Sigmoid colon (tissue), 7 donors: ENCODE data around the gene HARBI1. TPM values are rescaled to one million over a fixed set of nuclear protein-coding genes. Genes with fewer than 3 reads are reported as not detected.

Experiments used
- DNase-seq: peaks from one replicate; pipeline ENCODE4 v3.0.0-alpha.2; 2019
- H3K27ac ChIP-seq, 4 donors: fragments of 200-600 bp; sonication (generic); one replicate each; pipeline ENCODE4 v1.5.1; 2016 to 2019; ENCODE audit warnings: mild to moderate bottlenecking in 1 of 4
- H3K27me3 ChIP-seq, 3 donors: fragments of 200-600 bp; sonication (generic); one replicate each; pipeline ENCODE4 v1.5.1; 2019; ENCODE audit warnings: mild to moderate bottlenecking in 1 of 3
- H3K36me3 ChIP-seq, 4 donors: fragments of 200-600 bp; sonication (generic); one replicate each; pipeline ENCODE4 v1.5.1; 2016 to 2019
- H3K4me1 ChIP-seq, 4 donors: fragments of 200-600 bp; sonication (generic); one replicate each; pipeline ENCODE4 v1.5.1; 2017 to 2019
- H3K4me3 ChIP-seq, 4 donors: fragments of 200-600 bp; sonication (generic); one replicate each; pipeline ENCODE4 v1.5.1; 2017 to 2019; ENCODE audit warnings: mild to moderate bottlenecking in 2 of 4, moderate library complexity in 1 of 4
- H3K9me3 ChIP-seq, 4 donors: fragments of 200-600 bp in 3 of 4; sonication (generic) in 3 of 4; one replicate each; pipeline versions ENCODE4 v1.5.1 to v1.6.1; 2013 to 2019
- EP300 ChIP-seq, 4 donors: sonication (generic); formaldehyde crosslinking; IDR thresholded peaks; one replicate each; pipeline ENCODE4 v1.6.1; 2017; ENCODE audit warnings: antibody characterized with exemption in 4 of 4
- POLR2A ChIP-seq, 2 donors: fragments of 450-650 bp; IDR thresholded peaks; one replicate each; pipeline ENCODE4 v1.6.1; 2016; ENCODE audit warnings: antibody characterized with exemption in 2 of 2, mild to moderate bottlenecking in 2 of 2, moderate library complexity in 2 of 2
- POLR2AphosphoS5 ChIP-seq, 4 donors: sonication (generic); formaldehyde crosslinking; IDR thresholded peaks; one replicate each; pipeline ENCODE4 v1.6.1; 2017; ENCODE audit warnings: antibody characterized with exemption in 4 of 4
- WGBS, 2 donors: extraction: QIAGEN DNeasy Blood & Tissue Kit; methylation state at CpG; one replicate each; pipeline ENCODE4 v1.1.7; 2013; 5-methylcytosine and 5-hydroxymethylcytosine counted together
- intact Hi-C: fragments of 100-400 bp; cut with DNase I; formaldehyde crosslinking; loops from one replicate; pipeline ENCODE4 v1.15.1; 2023
- polyA plus RNA-seq, 3 donors: library from polyadenylated mRNA; stranded (reverse); fragments of 200-250 nt; gene quantifications; one replicate each; pipeline ENCODE4 v1.2.3, GENCODE V29; 2013
- total RNA-seq, 4 donors: library from RNA; depleted of rRNA; stranded (reverse); fragments of >200 nt; gene quantifications; one replicate each; pipeline ENCODE4 v1.1.0, GENCODE V29; 2016
- TF ChIP-seq, protein P1 (sequence below), 4 experiments: fragments of 450-650 bp in 3 of 4; fragments of 200-600 bp in 1 of 4; IDR thresholded peaks; one replicate each; pipeline ENCODE4 v1.5.1; 2016 to 2019; ENCODE audit warnings: antibody characterized with exemption in 4 of 4, mild to moderate bottlenecking in 3 of 4, moderate library complexity in 2 of 4
- donor health status: healthy with polysubstance abuse.
- donor health status: Bipolar disorder and iron deficiency.
- donor health status: healthy.

The HARBI1 gene
- total and polyA plus RNA-seq, 7 donors: 1.6 to 8.9 (median 4.4) TPM

DNA sequence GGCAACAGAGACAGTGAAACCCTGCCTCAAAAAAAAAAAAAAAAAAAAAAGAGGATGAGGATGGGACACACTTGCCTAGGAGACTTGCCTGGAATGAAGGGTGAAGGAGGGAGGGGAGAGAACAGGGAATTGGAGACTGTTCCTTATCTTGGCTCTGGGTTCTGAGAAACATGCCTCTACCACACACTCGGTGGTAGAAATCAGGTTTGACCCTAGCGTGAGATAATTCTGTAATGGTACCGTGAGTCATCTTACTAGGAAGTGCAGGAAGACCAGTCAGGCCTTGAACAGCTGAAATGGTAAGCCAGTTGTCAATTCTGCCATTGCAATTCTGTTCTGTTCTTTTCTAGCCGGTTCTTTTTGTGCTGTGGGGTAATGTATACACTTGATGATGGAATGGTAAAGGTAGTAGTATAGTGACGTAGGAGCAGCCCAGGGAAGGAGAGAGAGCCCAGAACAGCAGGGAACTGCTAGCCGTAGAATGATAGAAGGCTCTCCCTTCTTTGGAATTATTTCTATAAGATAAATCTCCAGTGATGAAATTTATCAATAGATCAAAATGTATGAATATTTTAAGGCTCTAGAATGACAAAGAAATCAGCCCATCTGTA, 19.3 kb downstream of the HARBI1 start:
- H3K36me3 ChIP-seq: no peaks in the 10 kb centered on the region
- no peaks in the 10 kb centered on the region for H3K9me3 ChIP-seq
- H3K27me3 ChIP-seq: no peaks in the 10 kb centered on the region
- intact Hi-C loops: no loop called here
- H3K4me1 ChIP-seq: peaks cover 0 to 15% (median 8%) of the 10 kb centered on the region in 4 donors
- no peak overlapping the region for H3K27ac ChIP-seq
- H3K4me3 ChIP-seq: no peak overlapping the region
- TF ChIP-seq EP300 (IDR thresholded peaks at IDR 0.05) (no peak), POLR2A (IDR thresholded peaks at IDR 0.05) (no peak), POLR2AphosphoS5 (IDR thresholded peaks at IDR 0.05) (no peak)
- TF ChIP-seq, protein P1, sequence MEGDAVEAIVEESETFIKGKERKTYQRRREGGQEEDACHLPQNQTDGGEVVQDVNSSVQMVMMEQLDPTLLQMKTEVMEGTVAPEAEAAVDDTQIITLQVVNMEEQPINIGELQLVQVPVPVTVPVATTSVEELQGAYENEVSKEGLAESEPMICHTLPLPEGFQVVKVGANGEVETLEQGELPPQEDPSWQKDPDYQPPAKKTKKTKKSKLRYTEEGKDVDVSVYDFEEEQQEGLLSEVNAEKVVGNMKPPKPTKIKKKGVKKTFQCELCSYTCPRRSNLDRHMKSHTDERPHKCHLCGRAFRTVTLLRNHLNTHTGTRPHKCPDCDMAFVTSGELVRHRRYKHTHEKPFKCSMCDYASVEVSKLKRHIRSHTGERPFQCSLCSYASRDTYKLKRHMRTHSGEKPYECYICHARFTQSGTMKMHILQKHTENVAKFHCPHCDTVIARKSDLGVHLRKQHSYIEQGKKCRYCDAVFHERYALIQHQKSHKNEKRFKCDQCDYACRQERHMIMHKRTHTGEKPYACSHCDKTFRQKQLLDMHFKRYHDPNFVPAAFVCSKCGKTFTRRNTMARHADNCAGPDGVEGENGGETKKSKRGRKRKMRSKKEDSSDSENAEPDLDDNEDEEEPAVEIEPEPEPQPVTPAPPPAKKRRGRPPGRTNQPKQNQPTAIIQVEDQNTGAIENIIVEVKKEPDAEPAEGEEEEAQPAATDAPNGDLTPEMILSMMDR (IDR thresholded peaks at IDR 0.05): no peak
- DNase-seq: no peak
- WGBS, 2 donors: 82 to 91% methylated on average over 6 of the region's 6 CpGs

DNA sequence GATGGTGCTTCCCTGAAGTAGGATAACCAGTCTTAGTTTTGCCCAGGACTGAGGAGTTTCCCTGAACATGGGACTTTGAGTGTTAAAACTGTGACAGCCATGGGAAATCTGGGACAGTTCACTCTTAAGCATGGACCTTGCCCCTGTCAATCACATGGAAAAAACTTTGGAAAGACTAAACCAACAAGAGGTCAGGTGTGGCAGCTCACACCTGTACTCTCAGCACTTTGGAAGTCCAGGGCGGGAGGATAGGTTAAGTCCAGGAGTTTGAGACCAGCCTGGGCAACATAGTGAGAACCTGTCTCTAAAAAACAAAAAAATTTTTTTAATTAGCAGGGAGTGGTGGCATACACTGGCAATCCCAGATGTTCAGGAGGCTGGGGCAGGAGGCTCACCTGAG, 19.9 kb downstream of the HARBI1 start:
- DNase-seq: no peak
- H3K27me3 ChIP-seq: no peaks in the 10 kb centered on the region
- H3K9me3 ChIP-seq: no peaks in the 10 kb centered on the region
- peaks cover 0 to 21% (median 14%) of the 10 kb centered on the region in 4 donors for H3K4me1 ChIP-seq
- 17 to 72% methylated on average over 1 of the region's 1 CpG for WGBS, 2 donors
- no peak overlapping the region for H3K4me3 ChIP-seq
- no peak overlapping the region for H3K27ac ChIP-seq
- intact Hi-C loops: no loop called here
- no peaks in the 10 kb centered on the region for H3K36me3 ChIP-seq
- TF ChIP-seq EP300 (IDR thresholded peaks at IDR 0.05): no peak

DNA sequence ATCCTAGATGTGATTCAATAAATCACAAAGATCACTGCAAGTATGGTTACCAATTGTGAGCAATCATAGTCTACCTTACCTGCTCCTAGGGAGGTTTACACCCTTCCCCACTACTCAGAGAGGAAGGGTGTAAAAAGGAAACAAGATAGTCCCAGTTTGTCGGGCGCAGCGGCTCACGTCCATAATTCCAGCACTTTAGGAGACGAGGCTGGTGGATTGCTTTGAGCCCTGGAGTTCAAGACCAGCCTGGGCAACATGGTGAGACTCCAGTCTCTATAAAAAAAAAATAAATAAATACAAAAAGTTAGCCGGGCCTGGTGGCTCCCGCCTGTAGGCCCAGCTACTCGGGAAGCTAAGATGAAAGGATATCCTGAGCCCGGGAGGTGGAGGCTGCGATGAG, 22.2 kb downstream of the HARBI1 start:
- no peaks in the 10 kb centered on the region for H3K9me3 ChIP-seq
- 95 to 96% methylated on average over 10 of the region's 10 CpGs for WGBS, 2 donors
- no peak overlapping the region for H3K4me3 ChIP-seq
- no peaks in the 10 kb centered on the region for H3K27me3 ChIP-seq
- DNase-seq: no peak
- no peaks in the 10 kb centered on the region for H3K36me3 ChIP-seq
- H3K4me1 ChIP-seq: peaks cover 0 to 43% (median 33%) of the 10 kb centered on the region in 4 donors
- TF ChIP-seq EP300 (IDR thresholded peaks at IDR 0.05) (no peak), POLR2A (IDR thresholded peaks at IDR 0.05) (no peak), POLR2AphosphoS5 (IDR thresholded peaks at IDR 0.05) (no peak)
- TF ChIP-seq, protein P1 (IDR thresholded peaks at IDR 0.05): no peak
- intact Hi-C loops: no loop called here
- peak overlapping the region in 2 of 4 donors; percentile 83 to 87 for H3K27ac ChIP-seq

DNA sequence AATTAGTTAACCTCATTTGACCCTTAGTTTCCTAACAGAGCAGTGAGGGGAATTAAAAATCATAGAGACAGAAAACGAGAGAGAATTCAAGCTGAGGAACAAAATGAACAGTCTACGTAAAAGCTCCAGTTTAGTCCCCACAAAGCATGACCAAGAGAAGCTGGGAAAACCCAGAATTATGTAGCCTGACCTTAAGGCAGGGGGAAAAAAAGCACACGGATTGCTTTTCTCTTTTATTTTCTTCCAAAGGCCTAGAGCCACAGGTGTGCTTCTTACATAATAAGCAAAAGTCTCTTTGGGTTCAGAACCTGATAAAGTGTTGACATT, 22.7 kb downstream of the HARBI1 start:
- WGBS, 2 donors: 49 to 51% methylated on average over 3 of the region's 3 CpGs
- H3K27ac ChIP-seq: peak overlapping the region; percentile 83 to 88 (median 86)
- H3K4me1 ChIP-seq: peaks cover 0 to 48% (median 35%) of the 10 kb centered on the region in 4 donors
- H3K4me3 ChIP-seq: peak overlapping the region; percentile 85 to 99 (median 94)
- H3K9me3 ChIP-seq: no peaks in the 10 kb centered on the region
- no peak for TF ChIP-seq EP300 (IDR thresholded peaks at IDR 0.05)
- TF ChIP-seq POLR2A (IDR thresholded peaks at IDR 0.05): no peak
- TF ChIP-seq POLR2AphosphoS5 (IDR thresholded peaks at IDR 0.05): no peak
- TF ChIP-seq, protein P1 (IDR thresholded peaks at IDR 0.05): no peak
- intact Hi-C loops: no loop called here
- H3K27me3 ChIP-seq: no peaks in the 10 kb centered on the region
- H3K36me3 ChIP-seq: no peaks in the 10 kb centered on the region
- no peak for DNase-seq

DNA sequence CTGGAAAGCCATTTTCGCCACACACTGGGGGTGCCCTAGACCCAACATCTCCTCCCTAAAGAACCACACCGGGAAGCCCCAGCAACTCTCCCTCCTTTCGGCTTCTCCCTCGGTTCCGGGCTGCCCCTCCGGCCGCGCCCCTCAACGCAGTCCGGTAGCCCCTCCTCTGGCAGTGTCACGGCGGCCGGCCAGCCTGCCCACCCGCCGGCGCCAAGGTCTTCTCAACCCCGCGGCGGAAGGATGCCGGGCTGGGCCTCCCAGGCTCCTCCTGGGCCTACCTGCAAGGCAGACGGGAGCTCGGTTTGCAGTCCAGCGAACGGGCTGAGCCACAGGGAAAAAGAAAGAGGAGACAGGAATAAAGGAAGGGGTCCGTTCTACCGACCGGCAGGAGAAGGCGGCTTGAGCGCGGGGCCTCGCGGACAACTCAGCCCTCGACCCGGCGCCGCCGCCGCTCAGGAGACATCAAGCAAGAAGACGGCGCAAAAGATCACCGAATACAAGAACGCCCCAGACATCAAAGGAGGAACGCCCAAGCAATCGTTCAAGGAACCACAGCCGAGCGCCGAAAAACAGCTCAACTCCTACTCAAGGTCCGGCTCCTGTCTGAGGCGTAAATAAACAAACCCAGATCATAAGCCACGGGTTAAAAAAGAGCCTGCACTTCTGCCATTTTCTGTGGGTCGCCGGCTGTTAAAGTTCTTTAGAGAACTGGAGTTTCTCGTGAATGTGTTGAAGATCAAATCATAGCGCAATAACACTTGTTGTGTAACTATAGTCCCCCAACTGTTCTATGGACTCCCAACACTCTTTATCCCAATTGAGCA, 23.3 kb downstream of the HARBI1 start, which contains the start of gene AMBRA1:
AMBRA1 (minus strand) TSS at position 474 of the 824 bp plus-strand sequence. CDS start 45,643 bp downstream, outside the sequence.
- Histone ChIP-seq H3K36me3 (no peaks in the 10 kb centered on the region), H3K27me3 (no peaks in the 10 kb centered on the region), H3K4me1 (peaks cover 0 to 49% (median 38%) of the 10 kb centered on the region in 4 donors), H3K4me3 (peak within 1 kb of the TSS; percentile 85 to 99 (median 94)), H3K27ac (peak within 1 kb of the TSS; percentile 83 to 88 (median 86)), H3K9me3 (no peaks in the 10 kb centered on the region)
- intact Hi-C loops: no loop called here
- TF ChIP-seq POLR2AphosphoS5 (IDR thresholded peaks at IDR 0.05) (peak; percentile 67 to 85 (median 78)), POLR2A (IDR thresholded peaks at IDR 0.05) (peak; percentile 44 to 51), EP300 (IDR thresholded peaks at IDR 0.05) (no peak)
- 2% methylated on average over 54 of the region's 54 CpGs for WGBS, 2 donors
- peak; percentile 91 for DNase-seq
